Medulla oblongata (tissue), 1 donor: ENCODE data around the gene TMEM232.

Experiments used
- DNase-seq: peaks from one replicate; pipeline ENCODE4 v3.0.0-alpha.2; 2015; ENCODE audit errors: extremely low spot score

The TMEM232 gene

DNA sequence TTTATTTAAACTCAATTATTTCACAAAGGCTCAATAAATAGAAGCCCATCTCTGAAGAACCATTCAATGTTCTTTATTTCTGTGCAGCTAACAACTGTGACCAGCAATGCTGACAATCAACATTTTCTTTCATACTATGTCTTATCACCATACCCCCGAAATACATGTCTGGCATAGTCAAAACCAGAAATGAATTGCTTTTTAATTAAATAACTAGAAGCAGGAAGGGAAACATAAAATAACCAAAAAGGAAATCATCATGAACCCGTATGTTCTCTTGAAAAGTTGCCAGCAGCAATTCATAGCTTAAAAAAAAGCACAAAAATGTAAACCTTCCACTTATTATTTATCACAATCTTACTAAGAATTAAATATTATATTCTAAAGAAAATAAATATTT lies 212.4 kb downstream of the TMEM232 start:
- no peak for DNase-seq

DNA sequence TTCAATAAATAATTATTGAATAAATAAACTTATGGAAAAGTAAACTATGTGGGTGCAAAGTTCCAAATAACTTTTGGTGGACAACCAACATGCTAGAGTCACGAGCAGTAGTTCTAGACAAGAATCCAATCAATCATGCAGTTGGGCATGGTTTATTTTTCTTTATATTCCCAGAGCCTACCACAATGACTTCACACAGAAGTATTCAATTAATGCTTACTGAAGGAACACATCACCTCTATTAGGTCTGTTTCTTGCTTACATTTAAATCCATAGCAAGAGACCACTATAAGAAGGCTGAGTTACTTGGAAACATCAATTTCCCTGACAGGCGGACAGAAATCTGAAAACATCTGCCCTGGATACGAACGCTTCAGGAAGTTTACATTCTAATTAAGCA lies 214.2 kb downstream of the TMEM232 start:
- no peak for DNase-seq

DNA sequence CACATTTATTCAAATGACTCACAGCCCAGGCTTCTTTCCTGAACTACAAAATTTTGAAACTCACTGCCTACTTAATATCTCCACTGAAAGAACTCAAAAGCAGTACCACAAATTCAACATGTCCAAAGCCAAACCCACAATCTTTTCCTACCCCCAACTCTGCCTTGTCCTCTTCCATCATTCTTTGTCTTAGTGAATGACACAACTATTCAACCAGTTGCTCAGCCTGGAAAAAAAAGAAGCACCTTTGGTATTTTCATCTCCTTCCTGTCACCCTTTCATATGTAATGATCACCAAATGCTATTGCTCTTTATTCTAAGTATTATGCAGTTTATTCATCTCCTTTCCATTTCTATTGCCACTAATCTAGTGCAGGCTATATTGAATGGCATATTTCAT lies 216.3 kb downstream of the TMEM232 start:
- DNase-seq: no peak

DNA sequence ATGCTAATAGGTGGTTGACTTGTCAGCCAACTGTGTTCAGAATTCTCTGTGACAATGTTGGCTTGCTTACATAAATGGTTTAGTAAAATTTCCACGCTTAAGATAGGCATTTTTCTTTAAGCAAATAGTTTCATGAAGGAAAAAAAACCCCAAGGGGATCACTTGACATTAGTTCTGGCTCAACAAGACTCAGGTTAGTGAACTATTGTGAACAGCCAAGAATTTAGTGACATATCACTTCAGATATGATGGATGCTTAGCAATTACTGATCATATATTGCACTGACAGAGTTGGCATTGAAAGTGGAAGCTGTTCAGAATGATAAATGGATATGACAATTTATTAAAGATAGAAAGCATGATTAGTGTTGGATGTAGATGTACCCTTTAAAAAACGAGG lies 218.5 kb downstream of the TMEM232 start:
- no peak for DNase-seq

DNA sequence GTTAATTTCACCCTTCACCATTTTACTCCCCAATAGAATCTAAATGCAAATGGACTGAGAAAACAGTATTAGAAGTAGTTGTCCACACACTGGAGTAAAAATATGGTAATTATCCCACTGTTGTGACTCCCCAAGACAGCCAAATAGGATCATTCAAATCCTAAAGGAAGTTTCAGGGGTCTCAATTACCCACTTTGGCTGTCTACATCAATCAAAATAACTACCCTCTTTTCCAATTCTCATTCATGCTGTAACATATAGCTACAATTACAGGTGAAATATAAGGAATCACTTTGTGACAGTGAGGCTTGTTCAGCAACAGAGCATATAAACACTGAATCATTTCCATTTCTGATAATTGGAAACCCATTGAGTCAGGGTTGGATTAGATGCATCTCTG lies 220.1 kb downstream of the TMEM232 start:
- DNase-seq: no peak

DNA sequence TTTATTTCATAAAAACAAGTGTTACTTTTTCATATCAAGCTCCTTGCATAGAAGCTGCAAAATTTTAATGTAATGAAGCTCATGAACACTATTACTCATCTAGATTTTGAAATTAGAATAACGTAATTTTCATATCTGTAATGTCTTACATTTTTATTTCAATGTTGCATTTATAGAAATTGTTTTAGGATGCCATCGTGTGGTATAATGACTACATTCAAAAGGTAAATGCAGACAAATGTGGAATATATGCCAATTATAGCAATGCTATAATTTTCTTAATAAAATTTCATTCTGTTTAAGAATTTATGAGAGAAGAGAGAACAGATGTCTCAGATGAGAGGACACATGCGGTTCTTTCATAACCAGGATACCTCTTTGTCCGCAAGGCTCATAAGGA lies 230.2 kb downstream of the TMEM232 start:
- DNase-seq: no peak

DNA sequence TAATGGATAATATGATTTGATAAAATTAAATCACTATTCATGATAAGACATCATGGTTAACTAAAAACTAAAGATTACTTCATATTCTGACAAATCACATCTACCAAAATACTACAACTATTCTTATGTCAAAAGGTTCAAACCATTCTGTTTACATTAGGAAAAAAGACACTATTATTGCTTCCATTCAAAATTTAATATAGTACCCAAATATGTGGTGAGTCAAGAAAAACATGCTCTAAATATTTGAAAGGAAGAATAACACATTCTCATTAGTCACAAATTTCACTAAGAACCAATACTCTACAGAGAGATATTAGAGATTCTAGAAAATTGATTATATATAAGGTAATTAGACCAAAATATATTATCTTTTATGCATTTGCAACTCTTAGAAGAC lies 234.0 kb downstream of the TMEM232 start:
- DNase-seq: no peak

DNA sequence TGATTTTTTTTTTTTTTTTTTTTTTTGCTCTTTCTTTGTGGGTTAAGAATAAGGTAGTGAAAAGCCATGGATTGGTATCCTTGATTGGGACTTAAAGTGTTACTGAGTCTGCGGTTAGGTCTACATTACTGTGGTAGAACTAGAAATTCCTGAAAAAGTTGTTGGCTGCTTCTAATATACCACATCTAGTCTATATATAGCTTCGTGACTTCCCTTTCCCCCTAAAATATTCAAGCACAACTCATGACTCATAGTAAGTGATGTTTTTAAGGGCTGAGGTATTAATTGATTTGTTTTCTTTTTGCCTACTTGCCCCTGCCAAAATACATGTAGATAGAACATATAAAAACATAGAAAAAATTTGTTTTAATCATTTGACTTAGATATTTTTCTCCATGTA lies 247.6 kb downstream of the TMEM232 start:
- DNase-seq: no peak

DNA sequence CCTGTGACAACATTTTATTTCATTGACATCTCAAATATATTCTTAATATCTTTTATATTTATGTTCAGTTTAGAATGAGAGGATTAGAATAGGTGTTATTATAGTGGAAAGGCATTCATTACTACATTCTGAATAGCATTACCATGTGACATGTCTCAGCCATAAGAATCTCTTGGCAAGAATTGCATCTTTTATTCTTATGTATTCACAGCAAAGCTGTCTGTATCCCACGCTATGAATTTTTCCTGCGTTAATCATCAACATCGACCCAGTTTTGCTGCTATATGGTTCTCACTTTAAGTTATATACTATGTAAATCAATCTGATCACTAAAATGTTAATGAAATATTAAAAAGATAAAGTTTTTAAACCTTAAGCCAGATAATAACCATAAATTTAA lies 248.6 kb downstream of the TMEM232 start:
- DNase-seq: no peak

DNA sequence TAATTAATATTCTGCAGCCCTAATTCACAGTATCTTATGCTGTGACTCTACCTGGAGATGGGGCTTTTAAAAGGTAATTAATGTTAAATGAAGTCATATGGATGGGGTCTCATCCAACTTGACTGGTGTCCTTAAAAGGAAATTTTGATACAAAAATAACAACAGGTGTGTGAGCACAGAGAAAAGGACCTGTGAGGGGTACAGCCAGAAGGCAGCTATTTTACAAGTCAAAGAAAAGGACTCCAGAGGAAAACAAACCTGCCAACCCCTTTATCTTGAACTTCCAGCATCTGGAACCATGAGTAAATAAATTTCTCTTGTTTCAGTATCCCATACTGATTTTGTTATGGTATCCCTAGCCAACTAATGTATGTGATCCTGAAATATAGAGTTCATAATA lies 250.3 kb downstream of the TMEM232 start:
- DNase-seq: no peak

DNA sequence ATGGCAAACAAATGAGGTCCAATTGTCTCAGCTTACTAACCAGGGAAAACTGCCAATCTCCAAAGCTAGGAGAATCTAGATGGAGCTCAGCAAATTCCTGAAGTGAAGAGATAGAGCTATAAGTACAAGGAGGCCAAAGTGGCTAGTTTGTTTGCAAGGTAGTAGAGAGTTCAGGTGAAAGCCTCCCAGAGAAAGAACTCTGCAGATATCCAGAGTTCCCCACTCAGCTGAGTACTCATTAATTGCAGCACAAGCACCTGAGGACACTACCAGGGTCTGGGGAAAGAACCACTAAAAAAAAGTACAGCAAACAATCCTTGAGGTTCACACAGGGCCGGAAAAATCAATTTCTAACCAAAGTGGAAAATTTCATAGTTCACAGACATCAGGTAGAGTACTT lies 250.9 kb downstream of the TMEM232 start:
- DNase-seq: no peak

DNA sequence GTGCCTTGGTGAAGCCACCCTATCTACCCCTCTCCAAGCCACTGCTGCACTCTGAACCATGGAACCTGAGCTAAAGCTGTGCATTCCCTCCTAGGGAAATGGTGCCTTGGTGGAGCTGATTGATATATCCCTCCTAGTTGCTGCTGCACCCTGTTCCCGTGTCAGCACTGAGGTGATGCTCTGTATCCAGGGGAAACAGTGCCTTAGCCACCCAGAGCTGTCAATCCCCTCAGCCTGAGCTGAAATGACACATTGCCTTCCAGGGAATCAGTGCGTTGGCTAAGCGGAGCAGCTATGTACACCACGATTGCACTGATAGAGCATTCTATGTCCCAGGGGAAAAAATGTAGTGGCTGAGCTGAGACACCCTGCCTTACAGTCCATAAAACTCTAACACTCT lies 257.0 kb downstream of the TMEM232 start:
- DNase-seq: no peak

DNA sequence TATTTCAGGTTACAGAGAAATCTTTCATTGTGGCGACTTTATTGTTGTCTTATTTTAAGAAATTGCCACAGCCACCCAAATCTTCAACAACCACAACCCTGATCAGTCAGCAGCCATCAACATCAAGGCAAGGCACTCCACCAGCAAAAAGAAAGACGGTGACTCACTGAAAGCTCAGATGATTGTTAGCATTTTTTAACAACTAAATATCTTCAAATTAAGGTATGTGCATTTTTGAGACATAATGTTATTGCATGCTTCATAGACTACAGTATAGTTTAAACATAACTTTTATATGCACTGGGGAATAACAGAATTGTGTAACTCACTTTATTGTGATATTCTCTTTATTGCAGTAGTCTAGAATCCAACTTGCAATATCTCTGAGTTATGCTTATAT lies 263.4 kb downstream of the TMEM232 start:
- DNase-seq: no peak

DNA sequence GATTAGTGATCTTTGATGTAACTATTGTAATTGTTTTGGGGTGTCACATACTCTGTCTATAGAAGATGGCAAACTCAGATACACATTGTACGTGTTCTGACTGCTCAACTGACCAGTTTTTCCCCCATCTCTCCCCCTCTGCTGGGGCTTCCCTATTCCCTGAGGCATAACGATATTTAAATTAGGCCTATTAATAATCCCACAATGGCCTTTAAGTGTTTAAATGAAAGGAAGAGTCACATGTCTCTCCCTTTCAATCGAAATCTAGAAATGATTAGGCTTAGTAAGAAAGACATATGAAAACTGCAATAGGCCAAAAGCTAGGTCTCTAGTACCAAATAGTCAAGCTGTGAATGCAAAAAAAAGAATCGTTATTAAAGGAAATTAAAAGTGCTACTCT lies 265.6 kb downstream of the TMEM232 start:
- no peak for DNase-seq

DNA sequence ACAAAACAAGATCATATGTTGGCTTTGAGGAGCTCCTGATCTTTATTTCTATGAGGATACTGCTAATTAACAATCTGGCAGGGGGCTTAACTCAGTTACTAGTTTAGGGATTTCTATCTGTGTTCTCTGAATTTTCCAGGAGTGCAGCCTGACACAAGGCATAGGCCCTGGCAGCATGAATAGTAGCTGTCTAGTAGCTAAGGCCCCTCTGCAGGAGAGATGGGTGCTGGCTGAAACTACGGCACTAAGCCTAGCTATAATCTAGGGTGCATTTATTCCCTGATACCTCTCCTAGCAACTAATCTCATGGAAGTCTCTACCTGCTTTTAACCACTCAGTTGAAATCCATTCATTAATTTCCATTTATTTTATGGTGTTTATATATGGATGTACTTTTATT lies 268.2 kb downstream of the TMEM232 start:
- no peak for DNase-seq

DNA sequence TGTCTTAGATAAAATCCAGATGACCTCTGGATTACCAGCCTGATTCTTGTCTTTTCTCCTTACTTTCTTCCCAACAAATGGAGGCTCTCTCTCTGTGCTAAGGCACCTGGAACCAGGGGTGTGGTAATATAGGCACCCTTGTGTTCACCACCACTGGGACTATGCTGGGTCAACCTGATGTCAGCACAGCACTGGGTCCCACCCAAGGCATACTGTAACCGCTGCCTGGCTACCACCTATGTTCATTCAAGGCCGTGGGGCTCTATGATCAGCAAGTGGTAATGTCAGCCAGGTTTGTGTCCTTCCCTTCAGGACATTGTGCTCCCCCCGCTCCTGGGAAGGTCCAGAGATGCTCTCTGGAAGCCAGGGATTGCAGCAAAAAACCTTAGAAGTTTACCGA lies 283.6 kb downstream of the TMEM232 start:
- no peak for DNase-seq

DNA sequence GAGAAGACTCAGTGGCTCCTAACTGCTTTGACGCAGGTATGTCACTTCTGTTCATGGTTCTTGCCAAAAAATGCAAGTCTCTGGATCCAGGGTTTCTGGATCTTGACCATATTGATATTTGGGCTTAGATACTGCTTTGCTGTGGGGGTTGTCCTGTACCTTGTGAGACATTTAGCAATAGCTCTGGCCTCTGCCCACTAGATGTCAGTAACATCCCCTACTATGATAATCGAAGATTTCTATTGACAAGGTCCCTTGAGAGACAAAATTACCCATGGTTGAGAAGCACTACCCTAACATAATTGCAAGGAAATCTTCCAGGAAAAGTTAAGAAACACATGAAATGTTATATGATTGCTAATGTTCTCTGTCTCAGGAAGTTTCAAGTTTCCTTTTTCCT lies 285.4 kb downstream of the TMEM232 start:
- peak; percentile 45 for DNase-seq

DNA sequence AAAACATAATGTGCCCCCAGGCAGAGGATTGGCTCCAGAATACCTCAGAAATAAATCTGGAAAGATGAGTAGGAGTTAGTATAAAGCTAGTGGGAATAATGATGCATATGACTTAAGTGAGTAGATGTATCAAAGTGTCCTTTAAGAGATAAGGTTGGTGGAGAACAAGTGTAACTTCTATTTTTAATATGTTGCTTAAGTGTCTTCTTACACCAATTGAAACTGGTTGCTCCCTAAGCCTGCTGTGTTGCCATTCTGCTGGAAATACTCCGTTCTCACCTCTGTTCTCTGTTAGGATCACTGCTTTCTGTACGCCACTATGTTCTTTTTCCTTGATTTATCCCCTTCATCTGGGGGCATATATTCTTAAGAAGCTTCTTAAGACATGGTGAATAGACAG lies 286.4 kb downstream of the TMEM232 start:
- DNase-seq: no peak

DNA sequence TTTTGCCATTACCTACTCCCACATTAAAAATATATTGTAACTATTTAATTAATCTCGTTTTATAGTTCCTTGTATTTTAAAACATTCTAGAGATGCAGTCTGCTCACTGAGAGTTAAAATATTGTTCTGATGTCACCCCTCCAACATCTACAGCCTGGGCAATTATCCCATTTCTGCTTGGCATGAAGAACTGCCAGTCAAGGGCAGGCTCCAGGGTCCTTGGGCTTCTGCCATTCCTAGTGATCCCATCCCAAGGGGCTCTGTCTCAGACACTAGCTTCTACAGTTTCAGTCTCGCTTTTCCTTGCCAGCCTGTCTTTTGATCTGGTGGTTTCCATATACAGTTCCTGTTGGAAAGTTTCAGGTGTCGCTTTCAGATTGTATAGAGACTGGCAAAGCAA lies 287.2 kb downstream of the TMEM232 start:
- peak; percentile 22 for DNase-seq

DNA sequence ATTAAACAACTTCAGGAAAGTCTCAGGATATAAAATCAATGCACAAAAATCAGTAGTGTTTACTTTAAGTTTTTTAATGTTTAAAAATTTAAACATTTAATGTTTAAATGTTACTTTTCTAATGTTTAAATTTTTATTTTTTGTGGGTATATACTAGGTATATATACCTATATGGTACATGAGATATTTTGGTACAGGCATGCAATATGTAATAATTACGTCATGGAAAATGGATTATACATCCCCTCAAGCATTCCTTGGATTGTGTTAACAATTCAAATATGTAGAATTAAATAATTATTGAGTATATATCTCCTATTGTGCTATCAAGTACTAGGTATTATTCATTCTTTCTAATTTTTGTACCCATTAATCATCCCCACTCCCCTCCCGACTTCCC lies 291.3 kb downstream of the TMEM232 start:
- DNase-seq: no peak

DNA sequence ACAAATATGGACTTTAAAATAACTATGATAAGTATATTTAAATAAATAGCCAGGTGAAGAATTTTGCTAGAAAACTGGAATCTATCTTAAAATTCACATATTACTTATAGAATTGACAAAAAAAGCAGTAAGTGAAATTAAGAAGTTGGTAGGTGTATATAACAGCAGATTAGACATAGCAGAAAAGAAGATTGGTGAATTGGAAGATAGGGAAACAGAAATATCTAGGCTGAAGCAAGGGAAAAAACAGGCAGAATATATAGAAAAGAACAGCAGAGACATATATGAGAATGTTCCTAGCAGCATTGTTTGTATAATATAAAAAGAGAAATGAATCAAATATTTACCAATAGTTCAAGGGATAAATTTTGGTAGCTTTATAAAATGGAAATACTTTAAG lies 294.9 kb downstream of the TMEM232 start:
- no peak for DNase-seq

DNA sequence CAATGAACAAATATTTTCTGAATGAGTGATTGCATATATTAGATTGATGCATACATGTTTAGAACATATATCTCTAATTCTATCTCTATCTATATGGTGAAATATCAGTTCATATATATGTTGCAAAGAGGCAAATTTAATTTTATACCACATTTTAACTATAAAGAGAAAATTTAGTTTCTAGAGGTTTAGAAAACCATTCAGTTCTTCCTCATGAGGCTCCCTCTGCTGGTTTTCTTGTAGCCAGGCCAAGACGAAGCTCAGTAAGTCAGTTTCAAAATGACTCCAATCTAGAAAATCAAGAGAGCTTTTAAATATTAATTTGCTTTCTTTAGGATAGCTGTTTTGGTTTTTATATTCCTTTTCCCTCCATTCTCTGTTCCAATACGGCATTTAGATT lies 312.1 kb downstream of the TMEM232 start:
- peak; percentile 12 for DNase-seq

DNA sequence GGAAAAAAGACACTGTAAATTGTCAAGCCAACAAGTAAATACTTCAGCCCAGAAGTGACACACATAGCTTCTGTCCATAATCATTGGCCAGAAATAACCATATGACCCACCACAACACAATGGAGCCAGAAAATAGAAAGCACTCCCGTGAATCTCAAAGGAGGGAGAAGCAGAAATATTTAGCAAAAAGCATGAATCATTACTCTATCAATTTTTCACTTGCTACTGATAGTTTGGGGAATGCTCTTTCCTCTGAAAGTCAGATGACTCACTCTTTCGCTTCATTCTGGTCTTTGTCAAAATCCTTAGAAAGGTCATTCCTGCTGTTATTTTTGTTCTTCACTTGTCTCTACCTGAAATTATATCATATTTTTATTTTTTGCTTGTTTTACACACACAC lies 312.6 kb downstream of the TMEM232 start:
- no peak for DNase-seq

DNA sequence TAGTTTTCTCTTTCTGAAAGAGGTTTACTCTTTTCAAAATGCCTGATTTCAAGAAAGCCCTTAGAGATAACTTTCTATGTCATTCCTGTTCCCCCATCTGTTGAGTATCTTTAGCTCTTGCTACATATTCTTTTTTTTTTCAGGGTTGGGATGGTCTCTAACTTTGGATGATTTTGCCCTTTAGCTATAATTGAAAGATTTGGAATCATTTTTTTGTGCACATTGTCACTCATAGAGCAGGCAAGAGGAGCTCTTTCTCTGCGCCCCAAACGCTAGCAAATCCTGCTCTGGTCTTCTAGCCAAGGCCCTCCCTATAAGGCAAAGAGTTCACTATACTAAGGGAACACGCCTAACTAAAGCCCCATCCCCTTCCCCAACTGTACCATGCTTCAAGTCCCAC lies 316.9 kb downstream of the TMEM232 start:
- no peak for DNase-seq

DNA sequence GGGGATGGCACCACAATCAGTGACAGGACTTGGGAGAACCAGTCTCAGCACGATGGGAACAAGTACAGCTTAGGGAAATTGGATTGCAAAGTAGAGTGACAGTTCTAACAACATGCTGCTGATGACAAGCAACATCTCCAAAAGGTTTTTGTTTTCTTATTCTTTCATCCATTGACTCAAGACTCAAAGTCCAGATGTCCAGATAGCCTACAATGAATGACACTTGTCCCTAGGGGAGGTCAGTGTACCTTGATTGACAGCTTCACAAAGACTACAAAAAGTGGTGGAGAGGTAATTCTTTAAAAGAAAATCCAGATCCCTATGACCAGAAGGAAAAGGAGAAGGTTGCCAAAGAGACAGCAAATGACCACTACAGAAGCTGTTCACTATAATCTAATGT lies 323.9 kb downstream of the TMEM232 start:
- DNase-seq: no peak
